ENCODE data around the gene TMEM101.
"Not testable (repeated sequence)": the region's sequence is repeated elsewhere in the genome, so short reads cannot be mapped to it uniquely, and the experiment has no call there.

Gene TMEM101

GRCh38 chr17:43976963-43977837, 37.6 kb downstream of the TMEM101 start:
- Histone ChIP-seq H2AFZ (ENCODE audit: low read depth) (no peak overlapping the region), H4K20me1 (ENCODE audit: insufficient read depth) (no peaks in the 10 kb centered on the region), H3K4me3 (IDR thresholded peaks at IDR 0.05; ENCODE audit: insufficient read depth, low read depth, low read length) (no peak overlapping the region), H3K4me1 (ENCODE audit: low read depth, poor library complexity, severe bottlenecking) (no peaks in the 10 kb centered on the region), H3K27ac (no peak overlapping the region), H3K79me2 (ENCODE audit: insufficient read depth, low read depth) (no peaks in the 10 kb centered on the region), H3K36me3 (ENCODE audit: insufficient read depth) (no peaks in the 10 kb centered on the region), H3K27me3 (ENCODE audit: insufficient read depth, low read depth) (peaks cover 3% of the 10 kb centered on the region; the same call in 1 of the 2 replicates), H3K9ac (no peak overlapping the region), H3K4me2 (no peak overlapping the region)
- no peak for TF ChIP-seq CTCF (conservative IDR thresholded peaks at IDR 0.05; ENCODE audit: low read depth, low read length)

- Histone ChIP-seq H3K4me1 (ENCODE audit: low read depth, poor library complexity, severe bottlenecking) (no peaks in the 10 kb centered on the region), H3K9ac (no peak overlapping the region), H3K4me2 (no peak overlapping the region), H3K27me3 (ENCODE audit: insufficient read depth, low read depth) (peaks cover 3% of the 10 kb centered on the region; the same call in 1 of the 2 replicates), H3K79me2 (ENCODE audit: insufficient read depth, low read depth) (no peaks in the 10 kb centered on the region), H3K27ac (no peak overlapping the region), H4K20me1 (ENCODE audit: insufficient read depth) (no peaks in the 10 kb centered on the region), H2AFZ (ENCODE audit: low read depth) (no peak overlapping the region), H3K36me3 (ENCODE audit: insufficient read depth) (no peaks in the 10 kb centered on the region), H3K4me3 (IDR thresholded peaks at IDR 0.05; ENCODE audit: insufficient read depth, low read depth, low read length) (no peak overlapping the region)
- no peak for TF ChIP-seq CTCF (conservative IDR thresholded peaks at IDR 0.05; ENCODE audit: low read depth, low read length)
These were observed 38.9 kb downstream of the TMEM101 start for GRCh38 chr17:43975898-43976297.

- no peaks in the 10 kb centered on the region for H3K79me2 ChIP-seq (ENCODE audit: insufficient read depth, low read depth)
These were observed 40.1 kb downstream of the TMEM101 start for GRCh38 chr17:43974382-43975266.

GRCh38 chr17:43972444-43973212, 42.1 kb downstream of the TMEM101 start:
- H3K27ac ChIP-seq; H2AFZ ChIP-seq (ENCODE audit: low read depth); H3K79me2 ChIP-seq (ENCODE audit: insufficient read depth, low read depth): not testable (repeated sequence)

More at GRCh38 chr17:43974382-43975266, 40.1 kb downstream of the TMEM101 start:
- Histone ChIP-seq H2AFZ (ENCODE audit: low read depth) (no peak overlapping the region), H3K27ac (no peak overlapping the region), H3K4me2 (no peak overlapping the region), H3K4me1 (ENCODE audit: low read depth, poor library complexity, severe bottlenecking) (no peaks in the 10 kb centered on the region), H3K4me3 (IDR thresholded peaks at IDR 0.05; ENCODE audit: insufficient read depth, low read depth, low read length) (no peak overlapping the region), H4K20me1 (ENCODE audit: insufficient read depth) (no peaks in the 10 kb centered on the region), H3K36me3 (ENCODE audit: insufficient read depth) (no peaks in the 10 kb centered on the region), H3K27me3 (ENCODE audit: insufficient read depth, low read depth) (peaks cover 3% of the 10 kb centered on the region; the same call in 1 of the 2 replicates), H3K9ac (no peak overlapping the region)
- TF ChIP-seq CTCF (conservative IDR thresholded peaks at IDR 0.05; ENCODE audit: low read depth, low read length): no peak

GRCh38 chr17:43971436-43971835, 43.3 kb downstream of the TMEM101 start:
- H3K4me3 ChIP-seq (IDR thresholded peaks at IDR 0.05; ENCODE audit: insufficient read depth, low read depth, low read length); H3K27ac ChIP-seq; H4K20me1 ChIP-seq (ENCODE audit: insufficient read depth); H3K4me2 ChIP-seq; H3K27me3 ChIP-seq (ENCODE audit: insufficient read depth, low read depth); H3K9ac ChIP-seq; H3K36me3 ChIP-seq (ENCODE audit: insufficient read depth); H3K79me2 ChIP-seq (ENCODE audit: insufficient read depth, low read depth); H2AFZ ChIP-seq (ENCODE audit: low read depth); H3K4me1 ChIP-seq (ENCODE audit: low read depth, poor library complexity, severe bottlenecking): not testable (repeated sequence)

More at GRCh38 chr17:43972444-43973212, 42.1 kb downstream of the TMEM101 start:
- H4K20me1 ChIP-seq (ENCODE audit: insufficient read depth); H3K4me1 ChIP-seq (ENCODE audit: low read depth, poor library complexity, severe bottlenecking); H3K4me2 ChIP-seq; H3K36me3 ChIP-seq (ENCODE audit: insufficient read depth); H3K4me3 ChIP-seq (IDR thresholded peaks at IDR 0.05; ENCODE audit: insufficient read depth, low read depth, low read length); H3K27me3 ChIP-seq (ENCODE audit: insufficient read depth, low read depth); H3K9ac ChIP-seq: not testable (repeated sequence)
